Nephron (organoid): ENCODE results near the gene DNAJB13.

Experiments used
- H3K27ac Mint-ChIP-seq, 3 experiments: 2 replicates each; pipeline ENCODE4 v1.8.0; 2020; ENCODE audit warnings: mixed read lengths in 3 of 3, mild to moderate bottlenecking in 2 of 3, moderate library complexity in 1 of 3
- H3K27me3 Mint-ChIP-seq: 2 replicates; pipeline ENCODE4 v1.8.0; 2021; ENCODE audit warnings: low read depth, mild to moderate bottlenecking, moderate library complexity, mixed read lengths
- H3K36me3 Mint-ChIP-seq: 2 replicates; pipeline ENCODE4 v1.8.0; 2020; ENCODE audit warnings: low read depth, mixed read lengths
- H3K4me1 Mint-ChIP-seq: 2 replicates; pipeline ENCODE4 v1.8.0; 2020; ENCODE audit warnings: mixed read lengths
- H3K4me3 Mint-ChIP-seq, 3 experiments: 2 replicates each; pipeline ENCODE4 v1.8.0; 2020; ENCODE audit warnings: mild to moderate bottlenecking in 3 of 3, mixed read lengths in 3 of 3, moderate library complexity in 2 of 3
- H3K9me3 Mint-ChIP-seq: 2 replicates; pipeline ENCODE4 v1.8.0; 2020; ENCODE audit warnings: mixed read lengths
- TF ChIP-seq, protein P1 (sequence below), 3 experiments: fragments of 200-600 bp; sonication (generic); IDR thresholded peaks; one replicate each; pipeline ENCODE4 v1.5.0; 2021; ENCODE audit warnings: antibody characterized with exemption in 3 of 3; ENCODE audit not compliant: unreplicated experiment in 3 of 3

The DNAJB13 gene

DNA sequence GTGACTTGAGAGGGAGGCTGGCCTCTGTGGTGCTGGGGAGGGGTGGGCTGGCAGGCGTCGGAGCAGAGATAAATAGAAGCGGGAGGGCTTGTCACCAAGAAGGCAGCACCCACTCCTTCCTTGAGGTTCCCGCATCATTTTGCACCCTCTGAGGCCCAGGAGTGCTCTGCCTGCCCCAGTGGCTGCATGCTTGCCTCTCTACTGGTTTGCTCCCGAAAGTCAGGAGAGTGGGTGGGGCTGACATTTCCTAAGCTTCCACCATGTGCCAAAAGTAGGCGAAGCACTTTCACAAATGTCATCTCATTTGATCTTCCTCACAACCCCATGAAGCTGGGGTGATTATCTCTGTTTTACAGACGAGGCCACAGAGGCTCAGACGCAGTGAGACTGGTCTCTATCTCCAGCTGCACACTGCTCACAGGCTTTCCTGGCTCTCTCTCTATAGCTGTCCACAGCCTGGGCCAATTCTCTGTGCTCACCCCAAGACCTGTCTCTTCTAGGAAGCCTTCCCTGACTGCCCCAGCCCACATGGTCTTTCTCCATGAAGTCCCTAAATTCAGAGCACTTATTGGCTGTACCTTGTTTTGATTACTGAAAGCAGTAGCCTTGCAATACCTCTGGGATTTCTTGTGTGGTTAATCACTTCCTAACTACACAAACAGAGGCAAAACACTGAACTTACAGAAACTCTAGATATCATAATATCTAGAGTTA is 60.7 kb downstream of the DNAJB13 start:
- TF ChIP-seq, protein P1, sequence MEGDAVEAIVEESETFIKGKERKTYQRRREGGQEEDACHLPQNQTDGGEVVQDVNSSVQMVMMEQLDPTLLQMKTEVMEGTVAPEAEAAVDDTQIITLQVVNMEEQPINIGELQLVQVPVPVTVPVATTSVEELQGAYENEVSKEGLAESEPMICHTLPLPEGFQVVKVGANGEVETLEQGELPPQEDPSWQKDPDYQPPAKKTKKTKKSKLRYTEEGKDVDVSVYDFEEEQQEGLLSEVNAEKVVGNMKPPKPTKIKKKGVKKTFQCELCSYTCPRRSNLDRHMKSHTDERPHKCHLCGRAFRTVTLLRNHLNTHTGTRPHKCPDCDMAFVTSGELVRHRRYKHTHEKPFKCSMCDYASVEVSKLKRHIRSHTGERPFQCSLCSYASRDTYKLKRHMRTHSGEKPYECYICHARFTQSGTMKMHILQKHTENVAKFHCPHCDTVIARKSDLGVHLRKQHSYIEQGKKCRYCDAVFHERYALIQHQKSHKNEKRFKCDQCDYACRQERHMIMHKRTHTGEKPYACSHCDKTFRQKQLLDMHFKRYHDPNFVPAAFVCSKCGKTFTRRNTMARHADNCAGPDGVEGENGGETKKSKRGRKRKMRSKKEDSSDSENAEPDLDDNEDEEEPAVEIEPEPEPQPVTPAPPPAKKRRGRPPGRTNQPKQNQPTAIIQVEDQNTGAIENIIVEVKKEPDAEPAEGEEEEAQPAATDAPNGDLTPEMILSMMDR (IDR thresholded peaks at IDR 0.05; ENCODE audit: unreplicated experiment in 3 of 3) = no peak
- Mint-ChIP-seq H3K4me1 (no peaks in the 10 kb centered on the region), H3K9me3 (no peaks in the 10 kb centered on the region), H3K27ac (no peak overlapping the region), H3K4me3 (no peak overlapping the region), H3K36me3 (peaks cover 15% of the 10 kb centered on the region), H3K27me3 (no peaks in the 10 kb centered on the region)

DNA sequence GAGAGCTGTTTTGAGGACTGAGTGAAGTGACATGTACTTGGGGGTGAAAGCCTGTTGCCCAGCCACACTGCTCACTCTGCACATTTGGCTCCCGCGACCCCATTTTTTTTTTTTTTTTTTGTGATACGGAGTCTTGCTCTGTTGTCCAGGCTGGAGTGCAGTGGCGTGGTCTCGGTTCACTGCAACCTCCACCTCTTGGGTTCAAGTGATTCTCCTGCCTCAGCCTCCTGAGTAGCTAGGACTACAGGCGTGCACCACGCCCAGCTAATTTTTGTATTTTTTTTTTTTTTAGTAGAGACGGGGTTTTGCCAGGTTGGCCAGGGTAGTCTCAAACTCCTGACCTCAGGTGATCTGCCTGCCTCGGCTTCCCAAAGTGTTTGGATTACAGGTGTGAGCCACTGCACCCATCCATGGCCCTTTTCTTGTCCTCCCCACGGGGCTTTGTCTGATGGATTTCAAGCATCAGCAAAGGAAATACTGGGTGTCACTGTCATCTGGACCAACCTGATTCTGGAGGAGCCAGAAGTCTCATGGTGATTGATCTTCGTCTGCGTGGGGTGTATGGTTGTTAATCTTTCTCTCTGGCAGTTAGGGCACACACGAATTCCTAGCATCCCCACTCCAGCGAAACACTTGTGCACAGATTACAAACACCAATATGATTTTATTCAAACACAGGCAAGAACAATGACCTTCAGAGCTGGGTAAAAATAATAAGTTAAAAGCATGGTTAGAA is 61.4 kb downstream of the DNAJB13 start:
- no peaks in the 10 kb centered on the region for H3K4me1 Mint-ChIP-seq
- H3K27me3 Mint-ChIP-seq = no peaks in the 10 kb centered on the region
- H3K36me3 Mint-ChIP-seq = peaks cover 22% of the 10 kb centered on the region
- H3K4me3 Mint-ChIP-seq = no peak overlapping the region
- no peaks in the 10 kb centered on the region for H3K9me3 Mint-ChIP-seq
- no peak overlapping the region for H3K27ac Mint-ChIP-seq
- TF ChIP-seq, protein P1 (IDR thresholded peaks at IDR 0.05; ENCODE audit: unreplicated experiment in 3 of 3) = no peak

DNA sequence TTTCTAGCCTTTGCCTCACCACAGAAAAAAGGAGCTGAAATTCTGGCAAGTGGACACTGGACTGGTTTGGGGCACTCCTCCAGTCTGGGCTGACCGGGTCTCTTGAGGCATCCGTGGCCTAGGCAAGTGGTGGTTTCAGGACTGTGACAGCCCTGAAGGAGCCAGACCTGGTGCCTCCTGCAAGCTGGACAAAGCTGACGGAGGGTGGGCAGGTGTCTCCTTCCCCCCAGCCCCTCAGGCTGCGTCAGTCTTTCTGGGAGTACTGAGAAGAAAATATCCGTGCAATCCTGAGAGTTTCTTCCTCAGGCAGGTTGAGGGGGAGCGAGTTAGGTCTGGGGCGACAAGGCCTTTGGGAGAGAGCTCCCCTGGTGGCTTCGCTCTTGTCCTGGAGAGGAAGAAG is 62.3 kb downstream of the DNAJB13 start:
- Mint-ChIP-seq H3K27ac (no peak overlapping the region), H3K27me3 (no peaks in the 10 kb centered on the region), H3K4me3 (no peak overlapping the region), H3K36me3 (peaks cover 28% of the 10 kb centered on the region), H3K9me3 (no peaks in the 10 kb centered on the region), H3K4me1 (no peaks in the 10 kb centered on the region)
- TF ChIP-seq, protein P1 (IDR thresholded peaks at IDR 0.05; ENCODE audit: unreplicated experiment in 3 of 3) = no peak

DNA sequence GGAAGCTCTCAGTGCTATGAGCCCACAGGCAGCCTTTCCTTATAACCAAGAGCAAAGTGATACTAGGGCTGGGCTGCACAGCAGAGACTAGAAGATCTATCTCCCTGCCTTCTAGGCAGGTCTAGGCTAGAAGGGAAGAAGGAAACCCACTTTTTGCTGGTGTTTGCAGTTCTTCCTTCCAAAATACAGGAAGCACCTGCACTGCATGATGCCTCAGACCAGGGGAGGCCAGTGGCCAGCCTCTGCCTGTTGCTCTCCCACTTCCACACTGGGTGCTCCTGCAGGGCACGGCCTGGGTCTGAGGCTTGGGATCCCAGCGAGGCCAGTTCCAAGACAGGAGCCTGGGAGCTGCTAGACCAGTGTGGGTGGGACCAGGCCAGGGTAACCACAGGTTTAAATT is 64.1 kb downstream of the DNAJB13 start:
- Mint-ChIP-seq H3K4me3 (no peak overlapping the region), H3K4me1 (no peaks in the 10 kb centered on the region), H3K9me3 (no peaks in the 10 kb centered on the region), H3K36me3 (peaks cover 28% of the 10 kb centered on the region), H3K27me3 (no peaks in the 10 kb centered on the region), H3K27ac (no peak overlapping the region)
- TF ChIP-seq, protein P1 (IDR thresholded peaks at IDR 0.05; ENCODE audit: unreplicated experiment in 3 of 3) = no peak

DNA sequence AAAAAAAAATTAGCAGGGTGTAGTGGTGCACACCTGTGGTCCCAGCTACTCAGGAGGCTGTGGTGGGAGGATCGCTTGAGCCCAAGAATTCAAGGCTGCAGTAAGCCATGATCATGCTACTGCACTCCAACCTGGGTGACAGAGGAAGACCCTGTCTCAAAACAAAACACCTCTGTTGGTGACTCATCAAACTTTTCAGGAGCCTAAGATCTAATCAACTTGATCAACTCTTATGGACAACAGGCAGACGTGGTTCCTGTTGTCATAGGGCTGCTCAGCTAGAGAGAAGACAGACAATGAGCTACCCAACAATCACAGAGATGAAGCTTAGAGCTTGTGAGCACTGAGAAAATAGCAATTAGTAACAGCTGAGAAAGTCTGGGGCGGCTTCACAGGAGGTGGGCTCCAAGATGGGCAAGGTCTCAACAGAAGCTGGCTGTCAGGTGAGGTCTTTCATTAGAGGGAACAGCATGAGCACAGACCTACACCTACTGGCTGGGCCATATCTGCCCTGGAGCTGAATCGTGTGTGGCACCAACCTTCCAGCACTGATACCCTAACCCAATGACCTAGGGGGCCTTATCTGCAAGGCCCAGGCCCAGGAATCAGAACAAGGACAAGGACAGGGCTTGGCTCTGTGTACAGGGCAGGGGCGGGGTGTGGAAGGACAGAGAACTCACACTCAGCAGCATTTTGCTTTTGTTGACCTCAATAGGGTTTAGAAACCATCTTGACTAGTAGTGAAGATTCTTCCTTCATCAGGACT is 65.3 kb downstream of the DNAJB13 start:
- Mint-ChIP-seq H3K36me3 (peaks cover 28% of the 10 kb centered on the region), H3K27ac (no peak overlapping the region), H3K9me3 (no peaks in the 10 kb centered on the region), H3K4me3 (no peak overlapping the region), H3K4me1 (no peaks in the 10 kb centered on the region), H3K27me3 (no peaks in the 10 kb centered on the region)
- TF ChIP-seq, protein P1 (IDR thresholded peaks at IDR 0.05; ENCODE audit: unreplicated experiment in 3 of 3) = no peak
